ENCODE results near the gene PARP16.

Gene PARP16

DNA sequence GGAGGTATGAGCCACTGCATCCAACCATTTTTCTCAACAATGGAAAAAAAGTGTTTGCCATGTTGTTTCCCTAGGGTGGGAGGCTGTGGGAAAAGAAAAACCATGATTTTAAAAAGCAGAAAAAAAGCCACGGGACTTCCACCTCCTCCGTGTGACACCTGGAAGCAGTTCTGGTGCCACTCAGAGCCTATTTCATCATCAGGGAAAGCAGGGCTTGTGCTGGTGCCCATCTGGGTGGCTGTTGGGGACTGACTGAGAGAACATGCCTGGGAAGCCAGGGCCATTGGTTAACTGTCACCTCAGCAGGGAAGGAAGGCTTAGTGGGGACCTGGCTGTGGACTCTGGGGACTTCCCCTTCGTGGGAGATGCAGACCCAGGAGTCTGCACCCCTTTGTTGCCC is 25.1 kb upstream of the PARP16 start:
- no peak for DNase-seq (ENCODE audit: low spot score)

- DNase-seq (ENCODE audit: low spot score): no peak
Observed at GRCh38 chr15:65310431-65311137, 23.9 kb upstream of the PARP16 start.

DNA sequence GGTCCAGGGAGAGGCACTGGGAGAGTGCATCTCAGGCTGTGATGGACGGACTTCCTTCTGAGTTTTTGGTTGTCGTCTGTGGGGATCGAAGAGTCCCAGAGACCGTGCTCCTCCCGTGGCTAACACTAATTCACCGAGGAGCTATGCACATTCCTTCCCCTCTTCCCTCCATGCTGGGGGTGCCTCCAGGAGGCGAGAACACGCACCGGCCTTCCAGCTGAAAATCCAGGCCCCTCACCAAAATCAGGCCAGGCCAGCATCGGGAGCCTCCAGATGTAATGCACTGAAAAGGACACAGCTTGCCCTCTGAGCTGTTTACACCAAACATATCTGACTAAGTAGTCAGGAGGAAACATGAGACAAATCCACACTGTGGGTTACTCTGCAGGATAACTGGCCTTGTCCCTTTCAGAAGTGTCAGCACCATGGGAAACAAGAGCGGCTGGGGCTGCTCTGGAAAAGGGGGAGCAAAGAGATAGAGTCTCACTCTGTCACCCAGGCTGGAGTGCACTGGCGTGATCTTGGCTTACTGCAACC is 23.3 kb upstream of the PARP16 start:
- no peak for DNase-seq (ENCODE audit: low spot score)

DNA sequence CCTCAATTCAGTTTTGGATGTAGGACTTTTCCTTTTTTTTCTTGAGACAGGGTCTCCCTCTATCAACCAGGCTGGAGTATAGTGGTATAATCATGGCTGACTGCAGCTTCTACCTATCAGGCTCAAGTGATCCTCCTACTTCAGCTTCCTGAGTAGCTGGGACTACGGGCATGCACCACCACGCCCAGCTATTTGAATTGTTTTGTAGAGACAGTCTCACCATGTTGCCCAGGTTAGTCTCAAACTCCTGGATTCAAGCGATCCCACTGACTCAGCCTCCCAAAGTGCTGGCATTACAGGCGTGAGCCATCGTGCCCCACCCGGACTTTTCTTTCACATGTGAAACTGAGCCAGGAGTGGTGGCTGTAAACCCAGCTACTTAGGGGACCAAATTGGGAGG is 21.3 kb upstream of the PARP16 start:
- DNase-seq (ENCODE audit: low spot score): no peak

DNA sequence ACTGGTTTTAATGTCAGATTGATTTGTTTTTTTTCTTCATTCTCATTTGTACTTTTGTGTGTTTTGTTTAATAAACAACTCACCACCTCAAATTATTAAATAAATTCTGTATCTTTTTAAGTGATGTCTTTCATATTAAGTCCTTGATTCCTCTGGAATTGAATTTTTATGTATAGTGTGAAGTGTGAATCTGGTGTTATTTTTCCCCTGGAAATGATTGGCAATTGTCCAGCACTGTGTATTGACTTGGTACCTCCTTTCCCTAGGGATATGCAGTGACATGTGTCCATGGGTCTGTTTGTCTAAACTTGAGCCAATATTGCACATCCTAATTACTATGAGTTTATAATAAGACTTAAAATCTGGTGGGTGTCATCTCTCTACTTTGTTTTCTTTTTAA is 19.9 kb upstream of the PARP16 start:
- DNase-seq (ENCODE audit: low spot score): no peak

GRCh38 chr15:65305776-65306175 is 19.1 kb upstream of the PARP16 start:
- DNase-seq (ENCODE audit: low spot score): no peak

DNA sequence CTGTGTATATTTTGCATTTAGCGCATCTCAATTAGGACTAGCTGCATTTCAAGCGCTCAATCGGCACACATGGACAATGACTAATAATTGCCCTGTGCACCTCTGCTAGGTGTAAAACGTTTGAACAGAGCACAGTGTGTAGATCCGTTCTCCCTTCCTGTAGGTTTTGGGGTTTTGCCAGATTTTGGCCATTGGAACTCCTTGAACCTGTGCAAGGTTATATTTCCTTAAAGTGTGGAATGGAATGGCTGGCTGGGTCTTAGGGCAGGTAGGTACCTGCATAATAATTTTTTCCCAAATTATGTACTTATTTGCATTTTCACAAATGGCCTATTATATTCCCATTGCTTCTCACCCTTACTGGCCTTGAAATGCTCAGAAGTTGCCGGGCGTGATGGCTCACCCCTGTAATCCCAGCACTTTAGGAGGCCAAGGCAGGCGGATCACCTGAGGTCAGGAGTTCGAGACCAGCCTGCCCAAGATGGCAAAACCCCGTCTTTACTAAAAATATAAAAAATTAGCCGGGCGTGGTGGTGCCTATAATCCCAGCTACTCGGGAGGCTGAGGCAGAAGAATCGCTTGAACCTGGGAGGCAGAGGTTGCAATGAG is 18.6 kb upstream of the PARP16 start:
- peak; percentile 35 for DNase-seq (ENCODE audit: low spot score)

DNA sequence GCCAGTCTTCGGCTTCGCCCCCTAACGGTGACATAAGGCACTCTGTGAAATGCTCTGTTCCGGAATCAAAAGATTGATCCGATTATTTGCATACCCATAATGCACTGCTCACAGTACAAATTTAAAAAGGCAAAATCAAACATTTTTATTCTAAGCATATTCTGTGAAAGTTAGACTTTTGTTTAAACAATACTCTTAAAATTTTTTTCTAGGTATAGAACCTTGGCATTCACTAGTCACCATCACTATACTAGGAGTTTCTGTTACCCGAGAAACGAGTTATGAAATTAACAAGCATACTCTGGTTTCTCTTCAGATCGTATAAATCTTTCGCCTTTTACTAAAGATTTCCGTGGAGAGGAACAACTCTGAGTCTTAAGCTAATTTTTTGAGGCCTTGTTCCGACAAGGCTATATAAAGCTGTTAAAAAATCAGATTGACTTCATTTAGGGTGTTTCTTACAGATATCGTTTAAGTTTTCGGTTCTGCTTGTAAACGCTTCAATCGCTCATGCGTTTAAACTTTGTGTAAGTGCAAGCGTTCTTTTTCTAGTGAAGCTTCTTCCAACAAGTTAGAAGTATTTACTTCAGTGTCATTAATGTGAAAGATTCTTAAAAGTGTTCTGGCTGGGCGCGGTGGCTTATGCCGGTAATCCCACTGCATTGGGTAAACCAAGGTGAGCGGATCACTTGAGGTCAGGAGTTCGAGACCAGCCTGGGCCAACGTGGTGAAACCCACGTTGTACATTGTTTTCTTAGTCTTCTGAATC is 17.9 kb upstream of the PARP16 start, which contains the start of gene RNU5B-1:
TSS of gene RNU5B-1 (plus strand) at position 297 of the 769 bp plus-strand sequence.
- peak; percentile 92 for DNase-seq (ENCODE audit: low spot score)

DNA sequence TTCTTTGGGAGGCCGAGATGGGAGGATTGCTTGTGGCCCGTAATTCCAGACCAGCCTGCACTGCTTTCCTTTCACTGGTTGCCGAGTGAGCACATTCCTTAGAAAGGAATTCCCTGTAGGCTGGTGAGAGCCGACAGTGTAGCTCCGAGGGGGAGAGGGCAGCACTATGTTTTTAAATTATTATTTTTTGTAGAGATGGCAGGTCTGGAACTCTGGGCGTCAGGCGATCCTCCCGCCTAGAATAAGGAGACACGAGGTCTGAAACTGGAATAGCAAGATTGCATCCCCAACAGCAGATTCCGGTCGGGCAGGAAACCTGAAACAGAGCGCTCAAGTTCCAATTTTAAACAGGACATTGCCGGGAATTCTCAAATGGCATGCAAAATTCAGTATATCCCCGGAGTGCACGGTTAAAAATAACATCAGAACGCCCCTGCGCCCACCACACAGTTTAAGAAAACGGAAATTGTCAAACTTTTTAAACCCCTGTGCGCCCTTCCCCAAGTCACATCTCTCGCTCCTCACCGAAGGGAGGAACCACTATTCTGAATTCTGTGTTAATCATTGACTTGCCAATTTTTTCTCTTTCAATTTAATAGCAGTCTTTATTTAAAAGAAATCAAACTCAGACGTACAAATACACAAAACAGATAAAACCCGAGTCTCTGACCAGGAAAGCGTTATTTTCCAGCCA is 17.2 kb upstream of the PARP16 start:
- DNase-seq (ENCODE audit: low spot score): peak; percentile 78

DNA sequence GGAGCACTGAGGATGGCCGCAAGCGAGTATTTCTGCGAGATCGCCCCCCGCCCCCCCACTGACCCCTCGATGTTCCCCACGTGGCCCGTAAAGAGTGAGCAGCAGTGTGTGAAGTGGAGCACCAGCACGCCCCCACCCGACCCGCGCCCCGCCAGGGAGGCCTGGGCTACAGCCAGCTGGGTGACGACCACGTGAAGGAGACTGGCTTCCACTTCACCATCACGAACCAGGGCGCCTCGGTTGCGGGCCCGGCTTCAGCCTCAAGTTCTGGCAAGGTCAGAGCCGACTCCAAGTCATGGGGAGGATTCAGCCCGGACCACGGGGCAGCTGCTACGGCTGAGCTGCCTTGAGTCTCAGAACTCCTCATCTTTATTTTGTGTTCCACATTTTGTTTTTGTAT is 15.4 kb upstream of the PARP16 start:
- no peak for DNase-seq (ENCODE audit: low spot score)

DNA sequence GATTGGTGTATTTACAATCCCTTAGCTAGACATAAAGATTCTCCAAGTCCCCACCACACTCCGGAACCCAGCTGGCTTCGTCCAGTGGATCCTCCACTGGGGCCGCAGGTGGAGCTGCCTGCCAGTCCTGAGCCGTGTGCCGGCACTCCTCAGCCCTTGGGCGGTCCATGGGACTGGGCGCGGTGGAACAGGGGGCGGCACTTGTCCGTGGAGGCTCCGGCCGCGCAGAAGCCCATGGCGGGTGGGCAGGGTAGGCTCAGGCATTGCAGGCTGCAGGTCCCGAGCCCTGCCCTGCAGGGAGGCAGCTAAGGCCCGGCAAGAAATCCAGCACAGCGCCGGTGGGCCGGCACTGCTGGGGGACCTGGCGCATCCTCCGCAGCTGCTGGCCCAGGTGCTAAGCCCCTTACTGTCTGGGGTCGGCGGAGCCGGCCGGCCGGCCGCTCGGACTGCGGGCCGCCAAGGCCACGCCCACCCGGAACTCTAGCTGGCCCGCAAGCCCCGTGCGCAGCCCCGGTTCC is 14.3 kb upstream of the PARP16 start:
- DNase-seq (ENCODE audit: low spot score): no peak

DNA sequence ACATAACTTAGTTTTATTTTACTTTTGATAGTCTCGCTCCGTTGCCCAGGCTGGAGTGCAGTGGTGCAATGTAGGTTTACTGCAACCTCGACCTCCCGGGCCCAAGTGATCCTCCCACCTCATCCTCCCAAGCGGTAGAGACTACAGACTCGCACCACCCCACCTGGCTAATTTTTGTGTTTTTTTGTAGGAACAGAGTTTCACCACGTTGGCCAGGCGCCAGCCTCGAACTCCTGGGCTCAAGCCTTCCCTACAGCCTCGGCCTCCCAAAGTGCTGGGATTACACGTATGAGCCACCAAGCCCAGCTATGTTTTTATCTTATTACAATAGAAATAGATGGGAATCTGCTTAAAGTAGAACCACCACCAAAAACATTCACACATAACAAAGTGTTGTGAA is 12.0 kb upstream of the PARP16 start:
- no peak for DNase-seq (ENCODE audit: low spot score)

DNA sequence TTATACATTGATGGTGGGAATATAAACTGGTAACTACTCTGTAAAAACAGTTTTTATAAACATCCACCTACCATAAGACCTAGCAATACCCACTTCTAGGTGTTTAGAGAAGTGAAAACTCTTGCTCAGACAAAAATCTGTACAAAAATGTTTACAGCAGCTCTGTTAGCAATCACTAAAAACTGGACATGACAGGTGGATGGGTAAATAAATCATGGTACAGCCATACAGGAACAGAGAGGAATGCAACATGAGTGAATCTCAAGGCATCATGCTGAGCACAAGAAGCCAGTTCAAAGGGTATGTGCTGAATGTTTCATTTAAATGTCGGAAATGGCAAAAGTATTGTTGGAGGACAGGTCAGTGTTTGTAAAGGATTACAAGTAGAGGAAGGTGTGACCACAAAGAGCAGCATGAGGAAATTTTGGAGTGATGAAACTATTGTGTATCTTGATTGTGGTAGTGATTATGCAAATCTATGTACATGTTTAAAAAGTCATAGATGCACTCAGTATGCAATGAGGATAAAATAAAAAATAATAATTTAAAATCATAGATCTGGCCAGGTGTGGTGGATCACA is 6.3 kb upstream of the PARP16 start:
- no peak for DNase-seq (ENCODE audit: low spot score)

DNA sequence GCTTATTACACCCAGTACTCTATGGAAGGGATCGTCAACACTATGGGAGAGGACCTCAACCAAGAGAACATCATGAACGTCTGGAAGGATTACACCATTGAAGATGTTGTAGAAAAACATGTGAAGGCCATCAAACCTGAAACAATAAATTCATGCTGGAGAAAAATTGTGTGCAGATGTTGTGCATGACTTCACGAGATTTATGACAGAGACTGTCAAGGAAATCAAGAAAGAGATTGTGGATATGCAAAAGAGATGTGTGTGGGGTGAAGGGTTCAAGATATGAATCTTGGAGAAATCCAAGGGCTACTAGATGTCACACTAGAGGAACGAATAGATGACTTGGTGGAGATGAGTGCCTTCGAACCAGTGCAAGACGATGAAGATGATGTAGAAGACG is 3.5 kb upstream of the PARP16 start:
- no peak for DNase-seq (ENCODE audit: low spot score)

GRCh38 chr15:65289261-65289854 is 2.7 kb upstream of the PARP16 start:
- no peak for DNase-seq (ENCODE audit: low spot score)

GRCh38 chr15:65287520-65287855 is 805 bp upstream of the PARP16 start:
- no peak for DNase-seq (ENCODE audit: low spot score)

GRCh38 chr15:65286069-65286703 is 497 bp downstream of the PARP16 start:
- DNase-seq (ENCODE audit: low spot score): peak; percentile 48

GRCh38 chr15:65285291-65286068 is 1.2 kb downstream of the PARP16 start:
- DNase-seq (ENCODE audit: low spot score): no peak

GRCh38 chr15:65278480-65278879 is 8.2 kb downstream of the PARP16 start:
- no peak for DNase-seq (ENCODE audit: low spot score)

DNA sequence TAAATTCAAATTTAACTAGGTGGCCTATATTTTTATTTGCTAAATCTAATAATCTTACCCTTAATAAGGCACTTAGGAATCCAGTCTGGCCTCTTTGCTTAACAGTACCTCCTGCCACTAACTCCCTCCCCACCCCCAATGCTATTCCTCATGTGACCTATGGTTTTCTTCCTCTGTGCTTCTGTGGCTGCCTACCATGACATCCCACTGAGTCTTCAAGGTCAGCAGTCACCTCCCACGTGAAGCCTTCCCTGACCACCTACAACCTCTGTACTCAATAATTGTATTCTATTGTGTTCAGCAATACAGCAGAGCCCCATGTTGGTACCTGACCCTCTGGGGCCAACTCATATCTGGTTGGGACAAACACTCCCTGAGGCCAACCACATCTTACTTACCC is 9.7 kb downstream of the PARP16 start:
- DNase-seq (ENCODE audit: low spot score): no peak
